Astrocyte of the cerebellum (primary cell): Measurements from ENCODE around the gene ARHGAP20.
A peak's percentile ranks its signal among the peaks of the same experiment; 100 is the strongest.

ENCODE experiments used
- DNase-seq: peaks from one replicate; pipeline ENCODE4 v3.0.0-alpha.2; 2011; ENCODE audit warnings: low read depth
- H3K4me3 ChIP-seq: 2 replicates; pipeline ENCODE4 v1.5.1; 2011; ENCODE audit warnings: mild to moderate bottlenecking, low read depth, low read length, moderate library complexity
- CTCF ChIP-seq: IDR thresholded peaks from 2 replicates; pipeline ENCODE4 v1.5.1; 2012; ENCODE audit warnings: low read length, low read depth, moderate library complexity, mild to moderate bottlenecking; ENCODE audit errors: missing control alignments
- in situ Hi-C: cut with HindIII; loops from 2 replicates; pipeline ENCODE4 v1.10.0; 2017; ENCODE audit warnings: low sequenced_read_pairs

ARHGAP20 gene

GRCh38 chr11:110711448-110711775, 825 bp downstream of the ARHGAP20 start:
- no peak for DNase-seq
- peak overlapping the region; percentile 68 for H3K4me3 ChIP-seq
- no peak for TF ChIP-seq CTCF
- in situ Hi-C loops: no loop called here

- TF ChIP-seq CTCF: no peak
- peak overlapping the region; percentile 68 for H3K4me3 ChIP-seq
- in situ Hi-C loops: no loop called here
- no peak for DNase-seq
These were observed 1.4 kb downstream of the ARHGAP20 start for GRCh38 chr11:110710628-110711381.

GRCh38 chr11:110704210-110704864, 7.9 kb downstream of the ARHGAP20 start:
- DNase-seq: no peak
- no peak overlapping the region for H3K4me3 ChIP-seq
- no peak for TF ChIP-seq CTCF
- in situ Hi-C loops: no loop called here

- DNase-seq: no peak
- no peak overlapping the region for H3K4me3 ChIP-seq
- TF ChIP-seq CTCF: no peak
- in situ Hi-C loops: no loop called here
These were observed 20.3 kb downstream of the ARHGAP20 start for GRCh38 chr11:110691926-110692325.

GRCh38 chr11:110689306-110689705, 22.9 kb downstream of the ARHGAP20 start:
- DNase-seq: no peak
- in situ Hi-C loops: no loop called here
- no peak overlapping the region for H3K4me3 ChIP-seq
- TF ChIP-seq CTCF: no peak

- DNase-seq: no peak
- H3K4me3 ChIP-seq: no peak overlapping the region
- no peak for TF ChIP-seq CTCF
- in situ Hi-C loops: no loop called here
These were observed 32.8 kb downstream of the ARHGAP20 start for GRCh38 chr11:110679323-110679975.
